SK-N-SH treated with all-trans-retinoic acid at 6 μM for 48 hours (cell line): ENCODE data around the gene LEUTX.

Experiments
- ARNTL ChIP-seq: fragments of 450-650 bp; formaldehyde crosslinking; IDR thresholded peaks from 2 replicates; pipeline ENCODE4 v1.5.0; 2020; ENCODE audit warnings: low read depth, mild to moderate bottlenecking, moderate library complexity, borderline replicate concordance
- BACH2 ChIP-seq: fragments of 250-450 bp; sonication (Bioruptor Pico); IDR thresholded peaks from 2 replicates; pipeline ENCODE4 v1.9.0; 2021; ENCODE audit warnings: mild to moderate bottlenecking, borderline replicate concordance
- ESRRG ChIP-seq: fragments of 250-450 bp; sonication (Bioruptor Pico); IDR thresholded peaks from 2 replicates; pipeline ENCODE4 v1.6.1; 2021; ENCODE audit warnings: mild to moderate bottlenecking
- RARB ChIP-seq: fragments of 250-450 bp; sonication (Bioruptor Pico); IDR thresholded peaks from 2 replicates; pipeline ENCODE4 v1.8.0; 2021; ENCODE audit warnings: mild to moderate bottlenecking, moderate library complexity
- TCF4 ChIP-seq: fragments of 250-450 bp; sonication (Bioruptor Pico); IDR thresholded peaks from 2 replicates; pipeline ENCODE4 v1.8.0; 2021; ENCODE audit warnings: mild to moderate bottlenecking, moderate library complexity, borderline replicate concordance
- TOX ChIP-seq: fragments of 250-450 bp; sonication (Bioruptor Pico); IDR thresholded peaks from 2 replicates; pipeline ENCODE4 v1.8.0; 2021; ENCODE audit warnings: mild to moderate bottlenecking, moderate library complexity, borderline replicate concordance
- ZC3H10 ChIP-seq: fragments of 250-450 bp; sonication (Bioruptor Pico); IDR thresholded peaks from 2 replicates; pipeline ENCODE4 v1.5.1; 2021; ENCODE audit warnings: mild to moderate bottlenecking, moderate library complexity
- ZFP30 ChIP-seq: fragments of 450-650 bp; formaldehyde crosslinking; IDR thresholded peaks from 2 replicates; pipeline ENCODE4 v1.5.0; 2022; ENCODE audit warnings: mild to moderate bottlenecking, moderate library complexity
- TF ChIP-seq, protein P1 (sequence below): fragments of 250-450 bp; sonication (Bioruptor Pico); IDR thresholded peaks from 2 replicates; pipeline ENCODE4 v1.5.1; 2020; ENCODE audit warnings: low read depth, mild to moderate bottlenecking, moderate library complexity
- TF ChIP-seq, protein P2 (sequence below): fragments of 250-450 bp; sonication (Bioruptor Pico); IDR thresholded peaks from 2 replicates; pipeline ENCODE4 v1.8.0; 2020; ENCODE audit warnings: mild to moderate bottlenecking, moderate library complexity, borderline replicate concordance

DNA sequence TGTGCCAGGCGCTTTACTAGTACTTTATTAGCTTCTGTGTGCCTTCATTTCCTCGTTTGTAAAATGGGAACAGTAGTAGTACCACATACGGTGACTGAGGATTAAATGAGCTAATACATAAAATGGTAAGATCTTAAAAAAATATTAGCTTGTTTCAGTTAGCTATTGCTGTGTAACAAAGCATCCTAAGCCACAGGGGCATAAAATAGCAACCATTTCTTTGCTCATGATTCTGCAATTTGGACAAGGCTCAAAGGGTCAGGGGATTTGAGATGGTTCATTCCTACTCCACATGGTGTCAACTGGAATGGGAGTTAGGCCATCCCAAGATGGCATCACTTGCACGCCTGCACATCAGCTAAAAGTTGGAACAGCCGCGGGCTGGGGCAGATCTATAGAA lies 42.0 kb downstream of the LEUTX start:
- TF ChIP-seq ZC3H10 (CRISPR knock-in tag) (no peak), ESRRG (no peak), BACH2 (CRISPR knock-in tag) (no peak), TCF4 (no peak), ZFP30 (CRISPR knock-in tag) (no peak), RARB (CRISPR knock-in tag) (no peak), TOX (CRISPR knock-in tag) (no peak), ARNTL (CRISPR knock-in tag) (no peak)
- TF ChIP-seq, protein P1, sequence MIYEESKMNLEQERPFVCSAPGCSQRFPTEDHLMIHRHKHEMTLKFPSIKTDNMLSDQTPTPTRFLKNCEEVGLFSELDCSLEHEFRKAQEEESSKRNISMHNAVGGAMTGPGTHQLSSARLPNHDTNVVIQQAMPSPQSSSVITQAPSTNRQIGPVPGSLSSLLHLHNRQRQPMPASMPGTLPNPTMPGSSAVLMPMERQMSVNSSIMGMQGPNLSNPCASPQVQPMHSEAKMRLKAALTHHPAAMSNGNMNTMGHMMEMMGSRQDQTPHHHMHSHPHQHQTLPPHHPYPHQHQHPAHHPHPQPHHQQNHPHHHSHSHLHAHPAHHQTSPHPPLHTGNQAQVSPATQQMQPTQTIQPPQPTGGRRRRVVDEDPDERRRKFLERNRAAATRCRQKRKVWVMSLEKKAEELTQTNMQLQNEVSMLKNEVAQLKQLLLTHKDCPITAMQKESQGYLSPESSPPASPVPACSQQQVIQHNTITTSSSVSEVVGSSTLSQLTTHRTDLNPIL = no peak
- TF ChIP-seq, protein P2, sequence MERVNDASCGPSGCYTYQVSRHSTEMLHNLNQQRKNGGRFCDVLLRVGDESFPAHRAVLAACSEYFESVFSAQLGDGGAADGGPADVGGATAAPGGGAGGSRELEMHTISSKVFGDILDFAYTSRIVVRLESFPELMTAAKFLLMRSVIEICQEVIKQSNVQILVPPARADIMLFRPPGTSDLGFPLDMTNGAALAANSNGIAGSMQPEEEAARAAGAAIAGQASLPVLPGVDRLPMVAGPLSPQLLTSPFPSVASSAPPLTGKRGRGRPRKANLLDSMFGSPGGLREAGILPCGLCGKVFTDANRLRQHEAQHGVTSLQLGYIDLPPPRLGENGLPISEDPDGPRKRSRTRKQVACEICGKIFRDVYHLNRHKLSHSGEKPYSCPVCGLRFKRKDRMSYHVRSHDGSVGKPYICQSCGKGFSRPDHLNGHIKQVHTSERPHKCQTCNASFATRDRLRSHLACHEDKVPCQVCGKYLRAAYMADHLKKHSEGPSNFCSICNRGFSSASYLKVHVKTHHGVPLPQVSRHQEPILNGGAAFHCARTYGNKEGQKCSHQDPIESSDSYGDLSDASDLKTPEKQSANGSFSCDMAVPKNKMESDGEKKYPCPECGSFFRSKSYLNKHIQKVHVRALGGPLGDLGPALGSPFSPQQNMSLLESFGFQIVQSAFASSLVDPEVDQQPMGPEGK = no peak
